ENCODE results near the gene IGFL4.

IGFL4 gene

DNA sequence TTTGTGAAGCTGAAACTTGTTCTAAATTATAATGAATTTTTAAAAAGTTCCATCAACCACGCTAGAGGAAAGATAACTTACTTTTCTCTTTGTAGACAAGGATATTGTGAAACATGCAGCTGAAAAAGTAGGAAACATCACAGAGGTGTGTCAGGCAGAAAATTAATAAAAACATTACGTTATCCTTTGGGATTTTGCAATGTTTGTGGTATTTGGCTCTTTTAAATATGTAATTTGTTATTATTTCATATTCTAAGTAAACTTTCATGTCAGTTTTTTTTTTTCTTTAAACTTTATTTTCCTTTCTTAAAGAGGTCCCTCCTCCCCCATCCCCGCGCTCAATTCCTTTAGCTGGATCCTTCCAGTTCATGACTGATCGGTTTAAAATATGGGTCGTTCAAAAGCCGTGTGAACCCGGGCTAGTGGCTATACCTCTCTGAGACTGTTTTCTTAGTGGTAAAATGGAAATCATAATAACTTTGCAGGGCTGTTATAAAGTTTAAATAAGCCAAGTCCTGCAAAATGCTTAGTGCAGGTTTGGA, 46.3 kb downstream of the IGFL4 start:
- DNase-seq (ENCODE audit: low spot score) = no peak

DNA sequence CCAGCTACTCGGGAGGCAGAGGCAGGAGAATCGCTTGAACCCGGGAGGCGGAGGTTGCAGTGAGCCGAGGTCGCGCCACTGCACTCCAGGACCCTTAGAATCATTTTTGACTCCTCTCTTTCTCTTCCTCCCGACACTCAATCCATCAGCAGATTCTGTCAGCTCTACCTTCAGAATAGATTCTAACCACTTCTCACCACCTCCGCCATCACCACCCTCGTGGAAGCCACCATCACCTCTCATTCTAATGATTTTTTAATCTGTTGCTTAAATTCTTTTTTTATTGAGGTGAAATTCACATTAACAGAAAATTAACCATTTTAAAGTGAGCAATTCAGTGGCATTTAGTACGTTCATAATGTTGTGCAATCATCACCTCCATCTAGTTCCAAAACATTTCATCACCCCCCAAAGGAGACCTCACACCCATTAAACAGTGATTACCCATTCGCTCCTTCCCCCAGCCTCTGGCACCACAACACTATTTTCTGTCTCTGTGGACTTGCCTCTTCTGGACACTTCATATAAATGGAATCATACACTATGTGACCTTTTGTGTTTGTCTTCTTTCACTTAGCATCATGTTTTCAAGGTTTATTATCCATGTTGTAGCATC, 50.6 kb downstream of the IGFL4 start:
- DNase-seq (ENCODE audit: low spot score) = no peak

Data from germinal center (tissue), 1 donor.